Prostate gland (tissue), 2 donors: ENCODE results near the gene FERMT3.

Experiments
- CTCF ChIP-seq, 4 experiments: fragments of 200-600 bp in 2 of 4; fragments of 450-650 bp in 2 of 4; sonication (generic) in 2 of 4; IDR thresholded peaks; 1 replicate in 3 of 4; 2 replicates in 1 of 4; pipeline ENCODE4 v1.5.1; 2016 to 2019; ENCODE audit warnings: antibody characterized with exemption in 4 of 4, mild to moderate bottlenecking in 2 of 4, moderate library complexity in 2 of 4
- POLR2AphosphoS5 ChIP-seq: sonication (generic); formaldehyde crosslinking; IDR thresholded peaks from one replicate; pipeline ENCODE4 v1.6.1; 2017; ENCODE audit warnings: antibody characterized with exemption

GRCh38 chr11:64251753-64252002 lies 45.2 kb downstream of the FERMT3 start:
- no peak for TF ChIP-seq CTCF (IDR thresholded peaks at IDR 0.05)
- no peak for TF ChIP-seq POLR2AphosphoS5
